NCI-H1105 treated with DMSO at 0.1 percent for 48 hours (cell line): Measurements from ENCODE around the gene LCP1.

Source experiments
- DNase-seq: peaks from one replicate; lab custom pipeline; 2025; lab: John Stamatoyannopoulos, UW

Gene LCP1

DNA sequence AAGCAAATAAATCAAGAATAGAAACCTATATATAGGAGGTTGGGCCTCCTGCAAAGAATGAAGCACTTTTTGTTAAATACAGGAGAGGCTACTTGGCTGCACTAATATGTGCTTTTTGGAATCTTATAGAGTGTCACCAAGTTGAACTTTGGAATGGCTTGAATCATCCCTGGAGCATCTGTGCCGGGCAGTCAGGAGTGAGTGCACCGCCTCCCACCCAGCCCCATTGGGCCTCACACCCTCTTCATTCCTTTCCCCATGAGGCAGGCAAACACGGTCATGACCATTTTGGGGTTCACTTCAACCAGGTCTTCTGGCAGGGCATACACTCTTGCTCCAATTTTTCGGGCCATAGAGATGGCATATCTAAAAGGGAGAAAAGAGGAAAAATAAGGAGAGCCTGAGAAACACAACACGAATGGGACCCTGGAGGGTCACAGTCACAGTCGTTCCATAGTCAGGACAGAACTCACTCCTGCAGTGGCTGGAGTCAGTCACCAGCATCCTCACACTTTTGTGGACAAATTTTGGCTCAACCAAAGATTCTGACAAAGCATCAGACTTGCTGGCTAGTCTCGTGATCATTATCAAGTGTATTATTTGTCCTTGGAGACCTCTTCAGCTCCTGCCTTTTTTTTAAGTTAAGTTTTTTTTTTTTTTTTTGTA lies 54.5 kb downstream of the LCP1 start:
- DNase-seq = no peak

GRCh38 chr13:46126552-46127357 lies 55.2 kb downstream of the LCP1 start:
- peak; percentile 58 for DNase-seq

- no peak for DNase-seq
Measured at GRCh38 chr13:46126056-46126455, 55.9 kb downstream of the LCP1 start.

DNA sequence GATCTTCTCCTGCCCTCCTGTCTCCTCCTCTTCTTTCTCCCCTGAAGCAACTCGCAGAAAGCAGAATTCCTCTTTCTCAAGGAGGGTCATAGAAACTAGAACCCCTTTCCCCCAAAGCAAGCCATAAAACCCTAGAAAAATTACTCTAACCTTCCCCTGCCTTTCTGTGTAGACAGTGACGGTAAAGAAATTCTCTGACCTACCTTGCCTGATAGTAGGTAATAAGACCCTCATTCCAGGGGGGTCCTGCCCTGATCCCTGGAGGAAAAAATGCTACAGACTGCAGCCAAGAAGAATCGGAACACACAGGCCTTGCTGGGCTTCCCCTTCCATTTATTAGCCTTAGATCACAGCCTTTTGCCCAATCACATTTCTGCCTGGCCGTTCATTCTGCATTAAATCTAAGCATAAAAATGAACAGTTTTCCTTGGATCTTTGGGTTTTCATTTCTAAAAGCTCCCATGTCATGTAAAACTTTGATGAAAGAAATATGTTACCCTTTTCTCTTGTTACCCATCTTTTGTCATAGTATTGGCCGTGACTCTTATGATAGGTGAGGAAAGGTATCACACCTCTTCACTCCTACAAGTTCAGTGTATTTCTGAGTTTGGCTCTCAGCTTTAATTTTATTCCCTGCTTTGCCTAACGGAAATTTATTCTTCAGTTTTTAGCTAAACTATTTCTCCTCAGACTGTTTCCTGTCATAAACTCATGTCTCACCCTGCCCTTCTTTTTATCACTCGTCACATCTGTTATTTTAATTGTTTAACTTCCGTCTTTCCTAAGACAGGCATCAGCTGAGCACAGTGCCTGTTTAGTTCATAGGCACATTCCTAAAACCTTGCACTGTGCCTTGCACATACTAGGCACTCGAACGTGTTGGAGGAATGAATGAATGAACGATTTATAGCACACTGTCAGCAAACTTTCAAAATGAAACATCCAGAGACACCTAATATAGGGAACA lies 56.7 kb downstream of the LCP1 start:
- no peak for DNase-seq

DNA sequence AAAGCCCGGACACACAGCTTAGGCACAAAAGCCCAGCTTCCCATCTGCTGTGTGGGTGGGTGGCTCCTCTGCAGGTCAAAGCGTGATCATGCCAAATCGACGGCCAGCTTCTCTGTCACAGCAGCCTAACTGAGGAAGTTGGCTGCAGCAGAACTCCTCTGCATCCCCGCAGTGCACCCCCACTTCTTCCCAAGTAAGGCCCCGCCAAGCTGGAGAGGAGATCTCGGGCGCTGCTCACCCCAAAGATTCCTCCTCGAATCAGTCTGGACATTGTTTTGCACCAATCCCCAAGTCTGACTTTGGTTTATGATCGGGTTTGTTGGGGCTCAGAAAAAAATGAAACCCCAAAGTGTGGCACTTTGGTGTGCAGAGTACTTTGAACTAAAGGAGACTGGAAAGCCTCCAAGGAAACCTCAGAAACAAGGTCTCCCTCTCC lies 57.4 kb downstream of the LCP1 start:
- no peak for DNase-seq

GRCh38 chr13:46122304-46122703 lies 59.7 kb downstream of the LCP1 start:
- DNase-seq = no peak

DNA sequence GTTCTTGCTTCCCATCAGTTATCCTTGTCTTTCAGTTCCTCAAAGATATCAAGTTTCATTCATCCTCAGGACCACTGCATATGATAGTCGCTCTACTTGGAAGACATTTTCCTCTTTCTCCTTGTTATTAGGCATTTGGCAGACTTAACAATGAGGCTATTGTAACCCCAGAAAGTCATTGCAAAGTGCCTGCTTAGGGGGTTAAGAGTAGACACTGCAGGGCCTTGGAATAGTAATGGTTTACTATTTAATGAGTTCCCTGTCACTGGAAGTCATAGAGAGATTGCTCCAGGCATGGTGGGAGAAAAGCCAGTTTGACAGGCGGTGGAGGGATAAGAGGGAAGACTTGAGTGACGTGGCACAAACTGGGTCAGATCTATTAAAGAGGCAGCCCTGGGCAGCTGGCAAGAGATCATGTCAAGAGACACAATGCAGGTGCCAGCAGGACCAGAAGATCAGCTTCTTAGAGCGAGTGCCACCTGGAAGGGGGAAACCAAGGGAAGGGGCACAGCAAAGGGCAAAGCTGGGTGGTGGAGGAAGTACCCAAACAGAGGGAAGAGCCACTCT lies 60.3 kb downstream of the LCP1 start:
- DNase-seq = no peak

DNA sequence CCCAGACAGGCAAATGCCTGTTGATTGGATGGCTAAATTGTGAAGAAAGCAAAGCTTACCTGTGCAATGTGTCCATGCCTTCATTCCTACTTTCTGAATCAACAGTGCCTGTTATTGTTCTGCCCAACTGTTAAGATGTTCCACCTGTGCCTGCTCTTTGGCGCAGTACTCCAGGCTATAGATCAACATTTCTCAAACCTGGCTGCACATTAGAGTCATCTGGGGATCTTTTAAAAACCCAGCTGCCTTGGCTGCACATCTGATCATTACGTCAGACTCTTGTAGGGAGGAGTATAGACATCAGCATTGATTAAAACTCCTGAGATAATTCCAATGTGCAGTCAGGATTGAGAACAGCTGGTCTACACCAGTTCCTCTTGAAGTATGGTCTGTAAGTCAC lies 60.9 kb downstream of the LCP1 start:
- no peak for DNase-seq

DNA sequence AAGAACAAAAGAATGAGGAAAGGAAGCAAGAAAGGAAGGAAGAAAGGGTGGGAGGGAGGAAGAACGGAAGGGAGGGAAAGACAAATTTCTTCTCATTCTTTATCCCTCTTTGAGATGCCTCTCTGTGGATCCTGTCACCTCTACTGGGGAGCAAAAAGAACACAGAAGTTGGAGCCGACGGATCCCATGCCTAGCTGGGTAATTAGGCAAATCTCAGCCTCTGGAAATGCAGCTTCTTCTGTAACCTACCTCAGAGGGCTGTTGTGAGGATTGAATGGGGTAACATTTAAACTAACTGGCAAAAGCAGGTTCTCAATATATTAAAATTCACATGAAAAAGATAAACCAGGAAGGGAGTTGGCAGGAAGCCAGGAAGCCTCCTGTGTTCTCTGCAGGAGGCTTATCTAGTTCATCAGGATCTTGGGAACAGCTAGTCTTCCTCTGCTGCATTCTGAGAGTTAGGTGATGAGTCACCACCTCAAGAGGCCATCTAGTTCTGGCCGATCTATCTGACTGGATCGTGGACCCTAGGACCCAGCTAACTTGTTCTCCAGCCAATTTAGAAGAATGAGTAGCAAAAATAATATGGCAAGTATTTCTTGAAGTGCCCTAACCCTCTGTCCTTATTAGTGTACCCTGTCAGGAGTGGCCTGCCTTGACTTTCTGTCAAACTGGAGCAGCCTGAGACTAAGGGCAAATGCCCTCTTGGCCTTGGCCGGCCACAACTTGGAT lies 61.9 kb downstream of the LCP1 start:
- DNase-seq = peak; percentile 3

DNA sequence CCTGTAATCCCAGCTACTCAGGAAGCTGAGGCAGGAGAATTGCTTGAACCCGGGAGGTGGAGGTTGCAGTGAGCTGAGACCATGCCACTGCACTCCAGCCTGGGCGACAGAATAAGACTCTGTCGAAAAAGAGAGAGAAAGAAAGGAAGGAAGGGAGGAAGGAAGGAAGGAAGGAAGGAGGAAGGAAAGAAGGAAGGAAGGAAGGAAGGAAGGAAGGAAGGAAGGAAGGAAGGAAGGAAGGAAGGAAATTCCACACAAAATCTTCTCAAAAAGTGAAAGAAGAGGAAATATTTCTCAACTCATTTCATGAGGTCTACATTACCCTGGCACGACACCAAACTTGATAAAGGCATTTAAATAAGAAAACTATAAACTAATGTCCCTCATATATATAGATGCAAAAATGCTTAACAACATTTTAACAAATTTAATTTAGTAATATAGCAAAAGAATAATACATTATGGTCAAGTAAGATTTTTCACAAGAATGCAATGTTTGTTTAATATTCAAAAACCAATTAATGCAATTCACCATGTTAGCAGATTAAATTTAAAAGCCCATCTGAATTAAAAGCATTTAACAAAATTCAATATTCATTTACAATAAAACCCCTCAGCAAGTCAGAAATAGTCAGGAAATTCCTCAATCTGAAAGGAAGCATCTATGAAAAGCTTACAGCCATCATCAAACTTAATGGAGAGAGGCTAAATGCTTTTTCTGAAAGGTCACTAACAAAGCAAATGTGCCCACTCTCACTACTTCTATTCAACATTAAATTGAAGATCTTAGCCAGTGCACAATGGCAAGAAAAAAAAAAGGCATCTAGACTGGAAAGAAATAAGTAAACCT lies 65.1 kb downstream of the LCP1 start:
- no peak for DNase-seq

DNA sequence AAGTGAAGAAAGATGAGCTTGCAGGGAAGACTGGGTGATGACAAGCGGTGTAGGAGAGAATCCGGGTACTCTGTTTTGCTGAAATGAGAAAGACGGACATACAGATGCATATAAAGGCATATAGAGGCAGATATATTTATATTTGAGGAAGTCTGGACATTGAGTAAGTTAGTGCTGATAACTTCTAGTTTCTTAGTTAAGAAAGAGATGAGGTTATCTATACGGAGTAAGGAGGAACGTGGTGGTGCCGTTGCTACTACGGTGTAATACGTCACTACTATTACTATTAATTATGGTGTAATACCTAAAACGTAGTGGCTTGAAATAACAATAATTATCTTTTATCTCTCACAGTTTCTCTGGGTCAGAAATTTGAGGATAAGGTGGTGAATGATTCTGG lies 67.4 kb downstream of the LCP1 start:
- no peak for DNase-seq

DNA sequence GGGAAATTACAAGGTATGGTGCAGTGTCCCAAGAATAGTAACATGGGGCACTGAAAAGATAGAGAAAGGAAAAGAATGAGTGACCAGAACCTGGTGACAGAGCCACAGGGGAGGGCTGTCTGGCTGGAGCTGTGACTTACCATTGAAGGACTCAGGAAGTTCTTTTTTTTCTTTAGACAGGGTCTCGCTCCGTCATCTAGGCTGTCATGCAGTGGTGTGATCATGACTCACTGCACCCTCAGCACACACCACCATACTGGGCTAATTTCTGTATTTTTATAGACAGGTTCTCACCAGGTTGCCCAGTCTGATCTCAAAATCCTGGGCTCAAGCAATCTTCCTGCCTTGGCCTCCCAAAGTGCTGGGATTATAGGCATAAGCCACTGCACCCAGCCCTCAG lies 68.4 kb downstream of the LCP1 start:
- DNase-seq = no peak

DNA sequence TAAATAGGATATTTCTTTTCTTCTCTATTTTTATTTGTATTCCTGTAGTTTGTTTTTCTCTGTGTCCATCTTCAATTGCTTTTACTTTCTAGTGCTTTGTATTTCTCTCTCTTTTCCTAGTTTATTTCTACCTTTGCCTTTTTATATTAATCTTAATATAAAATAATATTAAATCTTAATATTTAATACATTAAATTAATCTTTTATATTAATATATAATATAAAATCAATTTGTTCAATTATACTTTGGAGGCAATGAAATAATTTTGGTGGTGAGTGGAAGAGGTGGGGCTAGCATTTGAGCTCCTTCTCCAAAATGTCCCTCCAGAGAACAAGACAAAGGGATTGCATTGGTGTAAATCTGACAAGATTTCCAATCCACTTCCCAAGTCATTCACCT lies 70.8 kb downstream of the LCP1 start:
- no peak for DNase-seq

- no peak for DNase-seq
Measured at GRCh38 chr13:46109451-46109850, 72.5 kb downstream of the LCP1 start.

DNA sequence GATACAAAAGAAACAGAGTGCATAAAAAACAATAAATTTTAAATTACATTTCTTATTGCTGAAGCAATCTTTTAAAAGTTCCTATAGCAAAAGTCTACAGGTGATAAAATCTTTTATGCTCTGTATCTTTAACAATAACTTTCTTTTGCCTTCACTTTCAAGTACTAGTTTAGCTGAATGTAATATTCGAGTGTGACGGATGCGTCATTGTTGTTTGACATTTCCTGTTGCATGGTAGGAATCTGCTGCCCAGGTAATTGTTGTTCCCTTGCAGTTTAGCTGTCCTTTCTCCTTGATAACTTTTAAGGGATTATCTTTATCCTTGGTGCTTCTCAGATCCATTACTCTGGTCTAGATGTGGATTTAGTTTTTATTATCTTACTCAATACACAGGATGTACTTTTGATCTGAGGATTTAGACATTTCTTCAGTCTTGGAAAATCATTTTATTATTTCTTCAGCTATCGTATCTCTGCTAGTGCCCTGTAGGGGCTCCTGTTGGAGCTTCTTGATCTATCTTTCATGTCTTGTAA lies 75.1 kb downstream of the LCP1 start:
- DNase-seq = no peak

DNA sequence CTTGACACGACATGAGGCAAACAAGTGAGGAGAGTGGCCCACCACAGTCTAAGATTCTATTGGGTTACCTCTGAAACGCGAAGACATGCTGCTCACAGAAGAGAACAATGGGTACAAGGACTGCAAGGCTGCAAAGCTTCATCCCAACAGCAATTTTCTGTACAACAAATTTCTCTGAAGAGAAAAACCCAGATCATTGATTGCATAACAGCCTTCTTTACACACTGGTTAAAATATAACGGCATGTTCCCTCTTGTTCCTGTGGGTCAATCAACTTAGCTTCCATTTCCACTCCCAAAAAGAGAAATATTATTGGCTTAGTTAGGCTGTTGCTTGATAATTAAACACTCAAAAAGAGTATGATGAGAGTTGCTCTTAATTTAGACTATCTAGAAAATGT lies 77.1 kb downstream of the LCP1 start, which contains the start of gene CPB2:
TSS of gene CPB2 (minus strand) at position 166 of the 400 bp plus-strand sequence. CDS start at position 142, 24 bp downstream.
- no peak for DNase-seq

DNA sequence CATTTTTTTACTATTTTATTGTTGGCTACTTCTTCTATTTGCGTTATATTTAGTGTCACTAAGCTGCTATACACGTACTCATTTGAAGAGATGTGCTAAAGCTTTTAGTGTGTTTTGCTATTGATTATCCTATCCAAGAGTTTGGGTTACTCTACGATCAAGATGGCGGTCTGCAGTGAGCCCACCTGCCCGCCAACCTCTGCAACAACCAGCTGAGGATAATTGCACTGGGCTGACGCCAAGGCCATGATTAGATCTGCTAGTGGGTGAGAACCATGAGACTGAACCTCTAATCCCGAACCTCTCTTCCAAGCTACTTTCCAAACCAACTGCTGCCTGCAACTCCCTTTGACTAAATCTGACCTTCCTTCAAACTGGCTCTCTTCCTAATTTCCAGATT lies 78.9 kb downstream of the LCP1 start:
- no peak for DNase-seq

DNA sequence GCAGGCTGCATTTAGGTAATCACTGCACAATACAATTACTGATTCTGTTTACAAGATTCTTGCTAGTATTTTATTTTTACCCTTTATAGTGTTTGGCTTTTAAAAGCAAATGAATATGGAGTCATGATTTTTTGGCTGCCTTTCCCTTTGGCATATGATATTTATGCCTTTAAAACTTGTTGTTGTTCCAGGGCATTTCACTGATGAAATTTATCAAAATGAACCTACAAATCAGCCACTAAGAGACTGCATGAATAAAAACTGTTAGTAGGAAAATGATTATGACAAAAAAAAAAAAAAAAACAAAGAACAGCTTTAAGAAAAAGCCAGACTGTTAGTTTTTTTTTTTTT lies 79.7 kb downstream of the LCP1 start:
- DNase-seq = no peak

DNA sequence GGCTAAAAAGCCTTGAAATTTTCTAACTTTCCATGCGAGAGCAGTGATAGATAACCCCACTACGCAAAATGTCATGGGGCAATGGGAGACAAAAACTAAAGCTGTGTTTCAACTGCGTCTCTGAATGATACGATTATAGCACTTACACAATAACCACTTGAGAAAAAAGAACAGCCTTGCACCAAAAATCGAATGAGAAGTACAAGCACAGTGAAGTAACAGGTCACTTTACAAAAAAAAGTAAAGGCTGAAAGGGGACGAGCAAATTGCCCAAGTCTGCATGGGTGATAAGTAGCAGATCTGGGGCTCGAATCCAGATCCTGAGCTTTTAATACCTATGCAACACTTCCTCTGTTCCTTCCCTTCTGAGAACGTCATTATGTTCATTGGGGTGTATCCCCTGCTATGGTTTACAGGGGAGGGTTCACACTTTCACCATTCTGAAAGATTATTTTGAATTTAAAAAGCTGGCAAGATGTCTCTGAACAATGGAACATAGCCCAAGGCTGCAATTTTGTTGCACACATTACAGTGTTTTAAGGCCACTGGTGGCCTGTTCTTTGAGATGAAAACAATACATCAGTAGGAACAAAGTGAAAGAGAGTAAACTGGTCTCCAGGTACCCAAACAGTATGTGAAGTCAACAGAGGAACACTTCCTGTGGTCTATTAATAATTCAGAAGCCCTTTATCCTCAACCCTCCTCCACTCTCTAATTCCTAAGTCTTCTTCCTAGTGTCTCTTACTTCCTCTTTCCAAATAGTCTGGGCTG lies 80.3 kb downstream of the LCP1 start:
- DNase-seq = no peak
